A172 (cell line): ENCODE results near the gene RPP40. TPM values are rescaled to one million over a fixed set of nuclear protein-coding genes. Genes with fewer than 3 reads are reported as not detected.
"Not testable (repeated sequence)": the region's sequence is repeated elsewhere in the genome, so short reads cannot be mapped to it uniquely, and the experiment has no call there.

ENCODE experiments used
- DNase-seq: peaks from one replicate; pipeline ENCODE4 v3.0.0-alpha.2; 2015; ENCODE audit warnings: low spot score
- total RNA-seq: library from RNA; depleted of rRNA; stranded (reverse); fragments of >200 nt; shearing (Covaris generic); gene quantifications from 2 replicates; pipeline ENCODE4 v1.2.3, GENCODE V29; 2014

The RPP40 gene
- total RNA-seq, 1 experiment from 2014 or later = 93.0 TPM

DNA sequence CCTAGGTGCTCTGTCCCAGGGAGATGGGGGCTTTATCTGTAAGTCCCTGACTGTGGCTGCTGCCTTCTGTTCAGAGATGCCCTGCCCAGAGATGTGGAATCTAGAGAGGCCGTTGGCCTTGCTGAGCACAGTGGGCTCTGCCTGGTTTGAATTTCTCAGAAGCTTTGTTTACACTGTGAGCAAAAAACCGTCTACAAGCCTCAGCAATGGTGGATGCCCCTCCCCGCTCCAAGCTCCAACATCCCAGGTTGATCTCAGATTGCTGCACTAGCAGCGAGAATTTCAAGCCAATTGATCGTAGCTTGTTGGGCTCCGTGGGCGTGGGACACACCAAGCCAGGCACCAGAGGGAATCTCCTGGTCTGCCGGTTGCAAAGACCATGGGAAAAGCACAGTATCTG is 16.3 kb upstream of the RPP40 start:
- DNase-seq = no peak

DNA sequence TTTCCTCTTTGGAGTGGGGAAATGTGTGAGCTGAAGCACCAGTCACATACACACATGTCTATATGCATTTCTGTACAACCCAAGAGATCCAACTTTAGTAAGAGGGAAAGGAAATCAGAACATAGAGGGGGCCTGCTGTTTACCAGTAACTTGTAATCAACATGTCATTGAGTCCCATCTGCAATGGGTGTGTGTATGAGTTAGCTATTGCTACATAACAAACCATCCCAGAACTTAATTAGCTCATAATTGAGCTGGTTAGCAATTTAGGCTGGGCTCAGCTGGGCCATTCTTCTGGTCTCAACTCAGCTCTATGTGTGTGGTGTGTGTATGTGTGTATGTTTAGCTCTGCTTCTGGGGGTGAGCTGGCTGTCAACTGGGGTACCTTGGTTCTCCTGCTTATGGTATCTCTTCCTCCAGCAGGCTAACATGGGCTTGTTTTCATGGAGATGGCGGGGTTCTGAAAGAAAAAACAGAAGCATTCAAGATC is 10.3 kb upstream of the RPP40 start:
- no peak for DNase-seq

DNA sequence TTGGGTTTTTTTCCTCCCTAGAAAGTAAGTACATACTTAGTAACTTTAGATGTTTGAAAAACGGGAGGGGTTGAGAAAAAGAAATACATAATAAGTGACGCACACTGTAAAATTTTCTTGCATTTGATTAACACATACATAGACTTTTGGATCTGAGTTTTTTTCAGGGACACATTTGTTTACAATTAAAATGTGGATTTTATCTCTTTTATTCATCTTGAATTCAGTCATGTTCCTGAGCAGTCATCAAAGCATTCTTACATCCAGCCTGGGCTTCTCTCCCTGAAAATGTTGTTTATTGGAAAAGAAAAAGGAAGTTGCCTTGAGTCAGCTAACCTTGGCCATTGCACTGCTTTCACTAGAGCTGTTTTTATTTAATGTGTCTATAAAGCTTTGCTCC is 8.7 kb upstream of the RPP40 start:
- DNase-seq = no peak

DNA sequence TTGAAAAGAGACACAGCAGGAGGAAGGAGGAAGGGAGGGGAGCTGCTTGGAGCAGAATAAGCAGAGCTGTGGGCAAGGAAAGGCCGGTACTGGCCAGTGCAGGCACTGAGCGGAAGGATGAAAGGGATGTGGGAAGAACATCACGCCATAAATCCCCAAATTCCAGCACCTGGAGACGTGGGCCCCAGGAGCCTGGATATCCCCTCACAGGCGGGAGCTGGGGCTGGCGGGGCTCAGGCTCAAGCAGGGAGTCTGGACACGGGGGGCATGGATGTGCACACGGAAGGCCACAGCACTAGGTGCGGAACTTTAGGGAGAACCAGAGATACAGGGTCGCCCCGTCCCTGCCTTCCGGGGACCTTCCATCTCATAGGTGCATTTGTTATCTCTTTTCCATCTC is 7.5 kb upstream of the RPP40 start:
- DNase-seq = no peak

DNA sequence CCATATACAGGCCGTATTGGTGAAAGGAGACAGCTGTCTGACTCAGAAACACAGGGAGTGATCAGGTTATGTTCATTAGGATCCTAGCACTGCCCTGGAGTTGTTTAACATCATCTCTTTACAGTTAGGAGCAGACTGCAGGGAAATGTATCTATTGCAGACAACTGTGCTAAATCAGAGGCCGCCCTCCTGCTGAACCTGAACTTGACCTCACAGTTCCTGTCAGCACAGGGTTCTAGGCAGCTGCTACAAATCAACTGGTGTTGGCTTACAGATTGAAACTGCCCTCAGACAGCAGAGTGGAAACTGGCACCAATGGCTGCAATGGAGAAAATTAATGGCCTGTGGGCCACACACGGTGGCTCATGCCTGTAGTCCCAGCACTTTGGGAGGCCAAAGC is 3.7 kb upstream of the RPP40 start:
- DNase-seq = no peak

DNA sequence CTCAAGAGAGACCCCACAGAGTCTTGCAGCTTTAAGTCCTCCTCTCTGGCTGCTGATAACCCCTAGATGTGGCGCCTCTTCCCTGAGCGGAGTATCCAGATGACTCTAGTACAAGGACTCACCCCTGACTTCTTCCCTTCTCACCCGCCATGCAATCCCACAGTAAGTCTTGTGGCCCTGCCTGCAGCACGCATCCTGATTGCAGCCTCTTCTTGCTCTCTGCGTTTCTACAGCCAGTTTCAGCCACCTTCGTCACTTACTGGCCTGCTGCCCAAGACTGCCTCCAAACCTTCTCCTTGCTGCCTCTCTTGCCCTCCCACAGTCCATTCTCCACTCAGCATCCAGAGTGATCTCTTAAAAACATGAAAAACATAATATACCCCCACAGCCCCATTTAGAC is 2.4 kb upstream of the RPP40 start:
- DNase-seq = no peak

DNA sequence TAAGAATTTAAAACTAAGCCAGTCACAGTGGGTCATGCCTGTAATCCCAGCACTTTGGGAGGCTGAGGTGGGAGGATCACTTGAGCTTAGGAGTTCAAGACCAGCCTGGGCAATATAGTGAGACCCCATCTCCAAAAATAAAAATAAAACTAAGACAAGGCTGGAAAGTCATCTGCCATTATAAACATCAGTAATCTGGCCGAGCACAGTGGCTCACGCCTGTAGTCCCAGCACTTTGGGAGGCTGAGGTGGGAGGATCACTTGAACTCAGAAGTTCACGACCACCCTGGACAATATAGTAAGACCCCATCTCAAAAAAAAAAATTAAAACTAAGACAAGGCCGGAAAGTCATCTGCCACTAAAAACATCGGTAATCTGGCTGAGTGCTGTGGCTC is 1.2 kb upstream of the RPP40 start:
- not testable (repeated sequence) for DNase-seq

DNA sequence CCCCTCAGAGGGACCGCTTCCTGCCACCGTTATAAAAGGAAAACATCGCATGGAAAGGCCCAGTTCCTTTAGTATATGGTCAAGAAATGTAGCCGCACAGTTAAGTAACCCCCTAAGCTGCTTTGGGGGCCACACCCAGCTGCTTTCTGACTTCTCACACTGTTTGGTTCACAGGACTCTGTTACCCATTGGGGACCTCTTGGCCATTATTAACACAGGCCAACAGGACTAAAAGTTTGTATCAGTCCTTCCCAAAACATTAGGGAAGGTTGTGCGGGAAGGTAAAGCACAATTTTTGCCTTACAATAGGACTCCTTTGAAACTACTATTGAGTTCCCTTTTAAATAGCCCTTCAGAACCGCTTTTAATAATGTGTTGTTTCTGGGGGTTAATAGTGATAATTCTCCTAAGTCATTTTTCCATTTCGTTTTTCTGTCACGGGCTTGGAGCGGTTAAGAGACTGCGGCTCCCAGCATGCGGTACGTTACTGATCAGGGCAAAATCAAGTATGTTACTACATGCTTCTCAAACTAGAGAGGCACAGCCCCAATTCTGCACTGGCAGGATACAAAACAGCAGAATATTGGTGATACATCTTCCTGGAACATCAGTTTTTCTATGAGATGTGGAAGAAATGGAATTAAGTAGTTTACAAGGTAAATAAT is 668 bp upstream of the RPP40 start:
- no peak for DNase-seq

DNA sequence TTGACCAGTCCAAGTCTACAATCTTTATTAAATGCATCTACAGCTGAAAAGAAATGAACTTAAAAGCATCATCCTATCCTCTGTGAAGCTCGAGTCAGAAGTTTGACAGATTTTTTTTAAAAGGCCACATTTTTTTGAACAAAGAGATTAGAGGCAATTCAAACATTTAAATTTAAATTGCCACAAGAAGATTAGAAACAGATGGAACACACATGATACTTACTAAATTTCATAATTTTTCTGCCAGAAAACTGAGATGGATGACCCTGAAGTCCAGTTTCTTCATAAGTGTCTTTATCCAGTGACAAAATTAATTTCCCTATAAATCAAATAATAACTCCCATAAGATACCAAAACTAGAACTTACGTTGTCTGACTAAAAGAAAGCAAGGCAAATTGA is 4.3 kb downstream of the RPP40 start:
- no peak for DNase-seq

DNA sequence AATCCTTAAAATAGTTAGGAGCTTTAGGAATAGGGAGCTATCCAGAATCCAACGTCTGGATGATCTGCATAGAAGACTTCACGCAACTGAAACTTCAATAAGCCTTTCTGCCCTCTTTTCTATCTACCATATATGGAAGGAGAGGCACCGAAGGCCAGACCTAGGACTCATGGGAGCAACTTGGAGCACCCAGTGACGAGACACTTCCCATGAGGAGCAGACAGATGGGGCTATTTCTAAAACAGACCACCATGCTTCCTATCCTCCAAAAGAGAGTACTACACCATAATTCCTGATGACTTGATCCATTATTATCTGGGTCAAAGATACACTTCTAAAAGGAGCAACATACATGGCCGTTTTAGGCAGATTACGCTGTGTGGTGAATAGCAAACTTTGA is 6.0 kb downstream of the RPP40 start:
- no peak for DNase-seq

DNA sequence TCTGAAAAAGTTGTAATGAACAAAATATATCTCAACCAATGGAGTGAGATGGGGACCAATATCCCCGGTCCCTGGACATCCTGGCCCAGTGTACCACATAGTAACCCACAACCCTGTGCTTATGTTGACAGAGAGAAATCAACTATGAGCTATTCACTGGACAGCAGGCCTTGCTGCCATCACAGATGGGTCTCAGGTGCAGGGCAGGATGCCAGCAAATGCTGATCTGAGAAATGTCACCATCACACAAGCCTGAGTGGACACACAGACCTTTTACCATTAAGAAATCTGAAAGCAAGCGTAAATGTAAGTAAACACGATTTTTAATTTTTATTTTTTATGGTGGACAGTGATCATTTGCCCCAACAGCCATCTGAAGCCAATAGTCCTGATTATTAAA is 9.1 kb downstream of the RPP40 start:
- DNase-seq = no peak

DNA sequence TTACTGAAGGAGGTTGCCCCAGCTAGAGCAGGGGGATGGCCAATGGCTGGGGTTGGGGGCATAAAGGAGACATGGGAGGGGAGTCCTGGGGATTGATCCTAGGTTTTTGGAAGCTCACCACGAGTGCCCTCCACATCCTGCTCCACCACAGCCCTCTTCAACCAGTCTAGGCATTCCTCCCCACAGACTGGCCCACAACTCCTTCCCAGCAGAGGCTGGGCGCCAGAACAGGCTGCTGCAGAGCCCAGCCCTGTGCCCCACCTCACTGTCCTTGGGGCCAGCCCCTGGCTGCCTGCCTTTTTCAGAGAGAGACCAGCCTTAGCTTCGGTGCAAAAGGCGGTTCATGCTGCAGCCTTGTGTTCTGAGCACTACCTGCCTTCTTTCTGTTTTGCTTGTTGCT is 16.4 kb downstream of the RPP40 start:
- no peak for DNase-seq

DNA sequence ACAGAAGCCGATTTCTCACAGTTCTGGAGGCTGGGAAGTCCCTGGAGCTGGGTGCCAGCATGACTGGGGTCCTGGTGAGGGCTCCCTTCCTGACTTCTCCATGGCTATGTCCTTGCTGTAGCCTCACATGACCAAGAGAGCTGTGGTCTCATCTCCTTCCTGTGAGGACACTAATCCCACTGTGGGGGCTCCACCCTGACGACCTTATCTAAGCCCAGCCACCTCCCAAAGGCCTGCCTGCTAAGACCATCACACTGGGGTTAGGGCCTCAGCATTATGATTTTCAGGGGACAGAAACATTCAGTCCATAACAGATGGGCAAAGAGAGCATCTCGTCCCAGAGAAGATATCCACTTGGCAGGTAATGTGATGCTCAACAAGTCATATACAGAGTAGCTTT is 16.8 kb downstream of the RPP40 start:
- no peak for DNase-seq

DNA sequence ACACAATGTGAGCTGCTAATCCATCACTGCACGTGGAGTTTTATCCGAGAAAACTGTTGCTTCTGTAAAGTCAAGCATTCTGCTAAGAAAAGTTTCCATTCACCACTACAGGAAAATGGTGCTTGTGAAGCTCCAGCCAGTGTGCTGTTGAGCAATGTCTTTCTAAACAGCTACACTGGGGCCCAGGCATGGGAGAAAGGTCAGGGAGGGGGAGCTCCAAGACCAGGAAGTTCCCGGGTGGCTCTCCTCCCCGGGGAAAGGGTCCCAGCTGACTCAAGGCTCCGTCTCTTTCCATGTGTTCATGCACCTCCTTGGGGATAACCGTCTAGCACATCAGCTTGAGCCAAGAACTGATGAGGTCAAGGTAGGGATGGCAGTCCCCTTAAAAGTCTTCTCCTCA is 20.5 kb downstream of the RPP40 start:
- no peak for DNase-seq

DNA sequence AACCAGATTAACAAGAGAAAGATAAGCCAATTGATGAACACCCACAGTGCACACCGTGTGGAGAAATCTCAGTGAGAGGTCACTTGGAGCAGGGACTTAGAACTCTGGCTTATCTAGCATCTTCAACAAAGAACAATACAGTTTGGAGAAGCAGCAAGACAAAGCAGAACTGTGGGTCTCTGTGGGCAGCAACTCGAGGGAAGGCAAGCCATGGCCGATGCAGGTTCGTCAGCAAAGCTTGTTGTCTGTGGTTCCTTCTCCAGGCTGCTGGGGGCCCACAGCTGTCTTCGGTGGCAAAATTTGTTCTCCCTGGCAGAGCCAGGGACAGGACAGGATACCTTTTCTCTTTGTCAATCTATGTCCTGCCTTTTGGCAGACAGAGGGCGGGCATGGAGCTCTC is 22.1 kb downstream of the RPP40 start:
- DNase-seq = no peak

DNA sequence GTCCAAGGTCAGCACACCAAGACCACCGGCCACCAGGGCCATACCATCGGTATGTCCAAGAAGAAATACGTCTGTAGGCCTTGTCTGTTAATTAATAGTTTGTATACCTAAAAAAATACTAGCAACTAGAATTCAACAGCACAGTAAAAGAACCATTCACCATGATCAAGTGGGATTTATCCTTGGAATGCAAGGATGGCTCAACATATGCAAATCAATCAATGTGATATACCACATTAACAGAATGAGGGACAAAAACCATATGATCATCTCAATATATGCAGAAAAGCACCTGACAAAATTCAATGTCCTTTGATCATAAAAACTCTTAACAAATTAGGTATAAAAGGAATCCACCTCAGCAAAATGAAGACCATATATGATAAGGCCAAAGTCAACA is 24.4 kb downstream of the RPP40 start:
- no peak for DNase-seq

DNA sequence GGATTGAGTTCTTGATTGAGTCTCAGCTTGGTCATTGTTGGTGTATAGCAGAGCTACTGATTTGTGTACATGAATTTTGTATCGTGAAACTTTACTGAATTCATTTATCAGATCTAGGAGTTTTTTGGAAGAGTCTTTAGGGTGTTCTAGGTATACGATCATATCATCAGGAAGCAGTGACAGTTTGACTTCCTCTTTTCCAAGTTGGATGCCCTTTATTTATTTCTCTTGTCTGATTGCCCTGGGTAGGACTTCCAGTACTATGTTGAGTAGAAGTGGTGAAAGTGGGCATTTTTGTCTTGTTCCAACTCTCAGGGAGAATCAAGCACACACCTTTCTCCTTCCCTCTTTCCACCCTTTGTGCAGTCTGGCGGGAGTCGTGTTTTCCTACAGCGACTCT is 26.4 kb downstream of the RPP40 start:
- DNase-seq = no peak

DNA sequence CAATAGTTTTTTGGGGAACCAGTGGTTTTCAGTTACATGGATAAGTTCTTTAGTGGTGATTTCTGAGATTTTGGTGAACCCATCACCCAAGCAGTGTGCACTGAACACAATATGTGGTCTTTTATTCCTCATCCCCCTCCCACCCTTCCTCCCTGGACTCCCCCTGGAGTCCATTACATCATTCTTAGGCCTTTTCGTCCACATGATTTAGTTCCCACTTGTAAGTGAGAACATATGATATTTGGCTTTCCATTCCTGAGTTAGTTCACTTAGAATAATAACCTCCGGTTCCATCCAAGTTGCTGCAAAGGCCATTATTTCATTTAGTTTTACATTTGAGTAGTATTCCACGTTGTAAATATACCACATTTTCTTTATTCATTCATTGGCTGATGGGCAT is 28.3 kb downstream of the RPP40 start:
- no peak for DNase-seq

DNA sequence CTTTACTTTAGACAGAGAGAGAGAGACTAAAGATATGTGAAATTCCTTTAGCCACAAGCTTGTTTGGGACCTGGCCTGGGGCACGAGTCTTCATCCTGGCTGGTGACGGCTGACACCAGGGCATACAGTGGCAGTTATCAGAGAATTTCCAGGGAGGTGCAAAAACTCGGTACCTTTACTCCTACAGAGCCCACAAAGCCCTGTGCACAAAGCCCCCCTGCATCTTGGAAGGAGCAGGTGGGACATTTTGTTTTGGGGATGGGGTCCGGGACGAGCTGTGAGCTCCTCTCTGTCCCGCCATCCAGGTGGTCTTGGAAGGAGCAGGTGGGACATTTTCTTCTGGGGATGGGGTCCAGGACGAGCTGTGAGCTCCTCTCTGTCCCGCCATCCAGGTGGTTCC is 28.9 kb downstream of the RPP40 start:
- DNase-seq = no peak

DNA sequence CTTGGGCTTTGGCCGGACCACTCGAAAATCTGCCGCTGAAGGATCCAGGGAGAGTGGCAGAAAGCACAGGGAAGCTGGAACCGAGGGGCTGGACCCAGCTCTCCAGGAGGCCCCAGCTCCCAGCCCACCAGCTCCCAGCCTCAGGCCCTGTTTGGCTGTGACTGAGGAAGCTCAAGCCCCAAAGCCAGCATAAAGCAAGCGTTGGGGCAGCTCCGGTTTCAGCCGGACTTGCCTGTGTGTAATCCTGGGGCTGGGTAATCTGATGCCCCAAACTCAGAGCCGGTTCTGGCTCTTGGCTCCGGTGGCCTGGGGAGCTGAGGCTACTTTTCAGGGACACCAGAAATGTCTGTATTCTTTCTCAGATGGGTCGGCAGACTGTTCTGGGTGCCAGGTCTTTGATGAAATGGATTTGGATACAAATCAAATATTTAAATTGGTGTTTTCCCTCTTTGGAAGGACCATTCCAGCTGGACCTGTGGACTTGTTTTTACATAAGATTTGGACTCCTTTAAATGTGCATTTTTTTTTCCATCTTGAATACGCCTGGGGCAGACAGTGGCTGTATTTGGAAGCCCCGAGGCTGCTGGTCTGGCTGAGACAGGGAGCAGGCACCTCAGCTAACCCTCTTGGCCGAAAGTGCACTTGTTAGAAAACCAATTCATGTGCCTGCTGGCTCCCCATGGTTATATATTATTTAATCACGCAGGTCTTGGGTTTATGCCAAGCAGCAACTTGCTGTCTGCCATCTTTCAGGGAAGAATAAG is 29.7 kb downstream of the RPP40 start:
- no peak for DNase-seq

DNA sequence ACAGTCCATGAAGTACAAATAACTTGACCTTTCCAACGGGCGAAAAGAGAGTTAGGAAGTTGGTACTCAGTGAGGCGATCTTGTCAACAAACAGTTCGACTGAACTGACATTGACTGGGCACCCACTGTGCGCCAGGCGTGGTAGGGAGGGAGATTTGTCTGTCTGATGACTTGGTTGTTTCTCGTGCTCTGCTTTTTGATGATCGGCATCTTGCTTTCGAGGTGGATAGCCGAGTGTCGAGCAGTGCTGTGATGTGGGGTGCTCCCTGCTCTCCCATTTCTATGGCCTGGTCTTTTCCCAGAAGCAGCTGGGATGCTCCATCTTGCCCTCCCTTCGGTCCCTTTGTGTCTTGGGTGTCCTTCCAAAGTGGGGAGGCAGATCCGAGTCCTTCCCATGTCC is 30.4 kb downstream of the RPP40 start:
- DNase-seq = no peak

DNA sequence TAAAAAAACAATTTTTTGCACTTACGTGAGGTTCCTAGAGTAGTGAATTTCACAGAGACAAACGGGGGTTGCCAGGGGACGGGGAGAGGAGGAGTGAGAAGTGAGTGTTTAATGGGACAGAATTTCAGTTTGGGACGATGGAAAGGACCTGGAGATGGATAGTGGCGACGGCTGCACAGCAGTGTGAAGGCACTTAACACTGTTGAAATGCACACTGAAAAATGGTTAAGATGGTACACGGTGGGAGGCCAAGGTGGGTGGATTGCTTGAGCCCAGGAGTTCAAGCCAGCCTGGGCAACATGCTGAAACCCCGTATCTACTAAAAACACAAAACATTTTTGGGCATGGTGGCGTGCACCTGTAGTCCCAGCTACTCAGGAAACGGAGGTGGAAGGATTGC is 31.4 kb downstream of the RPP40 start:
- DNase-seq = no peak

DNA sequence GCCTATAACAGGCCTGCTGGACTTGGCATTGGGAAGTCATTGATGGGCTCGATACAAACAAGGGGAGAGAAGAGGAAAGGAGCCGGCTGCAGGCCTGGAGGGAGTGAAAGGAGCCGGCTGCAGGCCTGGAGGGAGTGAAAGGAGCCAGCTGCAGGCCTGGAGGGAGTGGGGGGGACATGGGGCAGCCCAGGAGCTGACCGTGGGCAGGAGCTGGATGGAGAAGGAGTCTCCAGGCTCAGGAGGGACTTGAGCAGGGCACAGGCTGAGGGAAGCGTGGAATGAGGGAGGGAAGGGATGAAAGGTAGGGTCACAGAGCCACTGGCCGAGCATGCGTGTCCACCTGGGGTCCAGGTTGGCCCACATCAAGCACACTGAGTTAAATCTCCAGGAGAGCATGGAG is 32.0 kb downstream of the RPP40 start:
- DNase-seq = no peak
